ENCODE results near the gene TBC1D17. TPM values are rescaled to one million over a fixed set of nuclear protein-coding genes. Genes with fewer than 3 reads are reported as not detected.

Gene TBC1D17
- total and polyA plus RNA-seq, 10 of the 15 experiments (the other 5 are each of a cell fraction or from before 2014, with no cell fraction given) = 0.42 to 20.4 (median 11.2) TPM

DNA sequence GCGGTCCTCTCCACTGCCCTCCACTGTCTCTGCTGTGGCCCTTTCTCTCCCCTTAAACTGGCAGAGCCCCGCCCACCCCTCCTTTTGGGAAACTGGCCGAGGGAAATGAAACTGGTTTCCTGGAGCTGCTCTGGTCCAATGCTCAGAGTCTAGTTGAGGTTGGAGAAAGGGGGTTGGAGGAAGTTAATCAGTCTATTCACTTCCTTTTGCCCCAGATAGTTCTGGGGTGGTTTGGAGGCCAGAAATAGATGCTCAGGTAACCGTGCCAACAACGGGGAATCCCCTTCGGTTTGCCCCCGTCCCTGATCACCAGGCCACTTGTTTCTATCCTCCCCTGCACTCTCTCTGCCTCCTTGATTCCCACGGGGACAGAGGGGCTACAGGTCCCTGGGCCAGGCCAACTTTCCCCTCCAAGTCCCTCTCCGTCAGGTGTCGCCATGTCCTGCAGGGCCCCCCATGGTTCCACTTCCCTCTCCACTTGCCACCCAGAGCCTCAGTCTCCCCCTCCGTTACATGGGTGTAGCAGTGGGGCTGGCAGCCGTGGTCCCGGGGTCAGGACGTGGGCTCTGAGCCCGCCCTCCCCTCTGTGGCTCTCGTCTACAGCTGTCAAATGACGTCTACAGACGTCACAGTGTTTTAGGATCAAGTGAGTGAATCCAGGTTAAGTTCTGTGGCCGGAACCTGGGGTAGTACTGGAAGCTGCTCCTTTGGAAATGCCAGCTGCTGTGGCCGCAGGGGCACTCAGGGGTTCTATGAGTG lies 19.5 kb downstream of the TBC1D17 start, which contains the start of gene IL4I1 (continued):
- TF ChIP-seq JUNB (IDR thresholded peaks at IDR 0.05) (no peak), HDAC6 (IDR thresholded peaks at IDR 0.05; ENCODE audit: unreplicated experiment) (no peak), RAD51 (IDR thresholded peaks at IDR 0.05) (no peak), ZNF384 (IDR thresholded peaks at IDR 0.05; ENCODE audit: borderline replicate concordance, low read depth, low read length) (no peak), CBX5 (IDR thresholded peaks at IDR 0.05; ENCODE audit: low read depth) (no peak), POLR2AphosphoS2 (IDR thresholded peaks at IDR 0.05; ENCODE audit: low read depth, low read length) (0 out of 2 replicates have a peak, but pooled peaks have one; percentile 58), ZZZ3 (IDR thresholded peaks at IDR 0.05; ENCODE audit: control insufficient read depth, insufficient read length, low read depth) (no peak), GATAD2B (conservative IDR thresholded peaks at IDR 0.05; ENCODE audit: low read depth) (peak; percentile 97), ZNF24 (IDR thresholded peaks at IDR 0.05) (no peak), FOXK2 (IDR thresholded peaks at IDR 0.05) (no peak), HDAC2 (IDR thresholded peaks at IDR 0.05) (no peak), SPI1 (IDR thresholded peaks at IDR 0.05; ENCODE audit: borderline replicate concordance, insufficient read depth, low read depth, low read length) (peak; percentile 79), MTA3 (IDR thresholded peaks at IDR 0.05; ENCODE audit: borderline replicate concordance, low read length) (peak; percentile 96; the same call in 1 of the 2 replicates), KLF5 (IDR thresholded peaks at IDR 0.05; ENCODE audit: partially characterized antibody) (no peak), DPF2 (IDR thresholded peaks at IDR 0.05) (peak; percentile 89)
- TF ChIP-seq, protein P1, sequence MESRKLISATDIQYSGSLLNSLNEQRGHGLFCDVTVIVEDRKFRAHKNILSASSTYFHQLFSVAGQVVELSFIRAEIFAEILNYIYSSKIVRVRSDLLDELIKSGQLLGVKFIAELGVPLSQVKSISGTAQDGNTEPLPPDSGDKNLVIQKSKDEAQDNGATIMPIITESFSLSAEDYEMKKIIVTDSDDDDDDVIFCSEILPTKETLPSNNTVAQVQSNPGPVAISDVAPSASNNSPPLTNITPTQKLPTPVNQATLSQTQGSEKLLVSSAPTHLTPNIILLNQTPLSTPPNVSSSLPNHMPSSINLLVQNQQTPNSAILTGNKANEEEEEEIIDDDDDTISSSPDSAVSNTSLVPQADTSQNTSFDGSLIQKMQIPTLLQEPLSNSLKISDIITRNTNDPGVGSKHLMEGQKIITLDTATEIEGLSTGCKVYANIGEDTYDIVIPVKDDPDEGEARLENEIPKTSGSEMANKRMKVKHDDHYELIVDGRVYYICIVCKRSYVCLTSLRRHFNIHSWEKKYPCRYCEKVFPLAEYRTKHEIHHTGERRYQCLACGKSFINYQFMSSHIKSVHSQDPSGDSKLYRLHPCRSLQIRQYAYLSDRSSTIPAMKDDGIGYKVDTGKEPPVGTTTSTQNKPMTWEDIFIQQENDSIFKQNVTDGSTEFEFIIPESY (IDR thresholded peaks at IDR 0.05) = no peak
- TF ChIP-seq, protein P2, sequence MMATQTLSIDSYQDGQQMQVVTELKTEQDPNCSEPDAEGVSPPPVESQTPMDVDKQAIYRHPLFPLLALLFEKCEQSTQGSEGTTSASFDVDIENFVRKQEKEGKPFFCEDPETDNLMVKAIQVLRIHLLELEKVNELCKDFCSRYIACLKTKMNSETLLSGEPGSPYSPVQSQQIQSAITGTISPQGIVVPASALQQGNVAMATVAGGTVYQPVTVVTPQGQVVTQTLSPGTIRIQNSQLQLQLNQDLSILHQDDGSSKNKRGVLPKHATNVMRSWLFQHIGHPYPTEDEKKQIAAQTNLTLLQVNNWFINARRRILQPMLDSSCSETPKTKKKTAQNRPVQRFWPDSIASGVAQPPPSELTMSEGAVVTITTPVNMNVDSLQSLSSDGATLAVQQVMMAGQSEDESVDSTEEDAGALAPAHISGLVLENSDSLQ (IDR thresholded peaks at IDR 0.05) = peak; percentile 60
- TF ChIP-seq, protein P3, sequence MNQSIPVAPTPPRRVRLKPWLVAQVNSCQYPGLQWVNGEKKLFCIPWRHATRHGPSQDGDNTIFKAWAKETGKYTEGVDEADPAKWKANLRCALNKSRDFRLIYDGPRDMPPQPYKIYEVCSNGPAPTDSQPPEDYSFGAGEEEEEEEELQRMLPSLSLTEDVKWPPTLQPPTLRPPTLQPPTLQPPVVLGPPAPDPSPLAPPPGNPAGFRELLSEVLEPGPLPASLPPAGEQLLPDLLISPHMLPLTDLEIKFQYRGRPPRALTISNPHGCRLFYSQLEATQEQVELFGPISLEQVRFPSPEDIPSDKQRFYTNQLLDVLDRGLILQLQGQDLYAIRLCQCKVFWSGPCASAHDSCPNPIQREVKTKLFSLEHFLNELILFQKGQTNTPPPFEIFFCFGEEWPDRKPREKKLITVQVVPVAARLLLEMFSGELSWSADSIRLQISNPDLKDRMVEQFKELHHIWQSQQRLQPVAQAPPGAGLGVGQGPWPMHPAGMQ (IDR thresholded peaks at IDR 0.05; ENCODE audit: borderline replicate concordance) = no peak
- TF ChIP-seq, protein P4, sequence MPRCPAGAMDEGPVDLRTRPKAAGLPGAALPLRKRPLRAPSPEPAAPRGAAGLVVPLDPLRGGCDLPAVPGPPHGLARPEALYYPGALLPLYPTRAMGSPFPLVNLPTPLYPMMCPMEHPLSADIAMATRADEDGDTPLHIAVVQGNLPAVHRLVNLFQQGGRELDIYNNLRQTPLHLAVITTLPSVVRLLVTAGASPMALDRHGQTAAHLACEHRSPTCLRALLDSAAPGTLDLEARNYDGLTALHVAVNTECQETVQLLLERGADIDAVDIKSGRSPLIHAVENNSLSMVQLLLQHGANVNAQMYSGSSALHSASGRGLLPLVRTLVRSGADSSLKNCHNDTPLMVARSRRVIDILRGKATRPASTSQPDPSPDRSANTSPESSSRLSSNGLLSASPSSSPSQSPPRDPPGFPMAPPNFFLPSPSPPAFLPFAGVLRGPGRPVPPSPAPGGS (IDR thresholded peaks at IDR 0.05; ENCODE audit: borderline replicate concordance, insufficient read depth, low read depth, low read length, poor library complexity, severe bottlenecking) = peak; percentile 76
- TF ChIP-seq, protein P5, sequence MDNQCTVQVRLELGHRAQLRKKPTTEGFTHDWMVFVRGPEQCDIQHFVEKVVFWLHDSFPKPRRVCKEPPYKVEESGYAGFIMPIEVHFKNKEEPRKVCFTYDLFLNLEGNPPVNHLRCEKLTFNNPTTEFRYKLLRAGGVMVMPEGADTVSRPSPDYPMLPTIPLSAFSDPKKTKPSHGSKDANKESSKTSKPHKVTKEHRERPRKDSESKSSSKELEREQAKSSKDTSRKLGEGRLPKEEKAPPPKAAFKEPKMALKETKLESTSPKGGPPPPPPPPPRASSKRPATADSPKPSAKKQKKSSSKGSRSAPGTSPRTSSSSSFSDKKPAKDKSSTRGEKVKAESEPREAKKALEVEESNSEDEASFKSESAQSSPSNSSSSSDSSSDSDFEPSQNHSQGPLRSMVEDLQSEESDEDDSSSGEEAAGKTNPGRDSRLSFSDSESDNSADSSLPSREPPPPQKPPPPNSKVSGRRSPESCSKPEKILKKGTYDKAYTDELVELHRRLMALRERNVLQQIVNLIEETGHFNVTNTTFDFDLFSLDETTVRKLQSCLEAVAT (IDR thresholded peaks at IDR 0.05) = no peak
